Stimulated activated CD4-positive, alpha-beta T cell treated with anti-CD3 and anti-CD28 coated beads, Interleukin-15, amount 100 ng/mL, for 48 hours (primary cell): ENCODE measurements around the gene MAIP1.
"Not testable (repeated sequence)": the region's sequence is repeated elsewhere in the genome, so short reads cannot be mapped to it uniquely, and the experiment has no call there.

Experiments used
- DNase-seq, 2 donors: peaks; one replicate each; pipeline ENCODE4 v3.0.0-alpha.2; 2020; ENCODE audit warnings: low read depth in 2 of 2

MAIP1 gene

GRCh38 chr2:199955339-199956061, at the start of gene MAIP1, which contains the start of gene TYW5:
Gene MAIP1, plus strand, starts transcription at chr2:199955582. Its CDS starts 217 bp downstream, at chr2:199955799.
Gene TYW5, minus strand, starts transcription at chr2:199955491. Its CDS starts 21 bp downstream, at chr2:199955470.
- DNase-seq: peak; percentile 59 to 64

GRCh38 chr2:199907008-199907714, 48.2 kb upstream of the MAIP1 start:
- DNase-seq: no peak

GRCh38 chr2:199910338-199911051, 44.9 kb upstream of the MAIP1 start:
- no peak for DNase-seq

- peak; percentile 89 to 91 for DNase-seq
Measured at GRCh38 chr2:199911052-199911876, 44.1 kb upstream of the MAIP1 start, which contains the start of gene C2orf69. Gene C2orf69, plus strand, starts transcription at chr2:199911293. Its CDS starts 146 bp downstream, at chr2:199911439.

GRCh38 chr2:199911877-199912161, 43.6 kb upstream of the MAIP1 start:
- no peak for DNase-seq

- not testable (repeated sequence) for DNase-seq
Measured at GRCh38 chr2:199912553-199913114, 42.7 kb upstream of the MAIP1 start.

- no peak for DNase-seq
Measured at GRCh38 chr2:199914372-199914958, 40.9 kb upstream of the MAIP1 start.

GRCh38 chr2:199916980-199917379, 38.4 kb upstream of the MAIP1 start:
- no peak for DNase-seq

GRCh38 chr2:199922856-199923255, 32.5 kb upstream of the MAIP1 start:
- no peak for DNase-seq

GRCh38 chr2:199923924-199924323, 31.5 kb upstream of the MAIP1 start:
- DNase-seq: no peak

GRCh38 chr2:199926806-199927205, 28.6 kb upstream of the MAIP1 start:
- no peak for DNase-seq

- no peak for DNase-seq
Measured at GRCh38 chr2:199928226-199928625, 27.2 kb upstream of the MAIP1 start.

GRCh38 chr2:199928626-199929025, 26.8 kb upstream of the MAIP1 start:
- DNase-seq: no peak

GRCh38 chr2:199929262-199929661, 26.1 kb upstream of the MAIP1 start:
- no peak for DNase-seq

GRCh38 chr2:199932312-199932855, 23.0 kb upstream of the MAIP1 start:
- DNase-seq: no peak

- no peak for DNase-seq
Measured at GRCh38 chr2:199933466-199933865, 21.9 kb upstream of the MAIP1 start.

GRCh38 chr2:199936554-199936953, 18.8 kb upstream of the MAIP1 start:
- no peak for DNase-seq

GRCh38 chr2:199940373-199940772, 15.0 kb upstream of the MAIP1 start:
- DNase-seq: no peak

- DNase-seq: no peak
Measured at GRCh38 chr2:199943373-199943772, 12.0 kb upstream of the MAIP1 start.

- DNase-seq: no peak
Measured at GRCh38 chr2:199946196-199946595, 9.2 kb upstream of the MAIP1 start.

- DNase-seq: no peak
Measured at GRCh38 chr2:199946836-199947235, 8.5 kb upstream of the MAIP1 start.
